H1 (cell line): ENCODE data around the gene DPYD. TPM values are rescaled to one million over a fixed set of nuclear protein-coding genes. Genes with fewer than 3 reads are reported as not detected.

Source experiments
- CTCF ChIA-PET: fragments of 300-600 bp; sonication (Branson Sonifier 250); formaldehyde crosslinking; loops from one replicate; lab custom pipeline; 2021; ENCODE audit not compliant: partially characterized antibody; lab: Charles Lee
- POLR2A ChIA-PET: fragments of 300-600 bp; sonication (Branson Sonifier 250); formaldehyde crosslinking; loops from one replicate; lab custom pipeline; 2021; ENCODE audit warnings: inconsistent platforms; ENCODE audit not compliant: partially characterized antibody; lab: Charles Lee
- DNase-seq, 2 experiments: peaks; one replicate each; pipeline versions ENCODE4 v3.0.0 to v3.0.0-alpha.2; 2010 to 2022; ENCODE audit warnings: low spot score in 2 of 2, low read depth in 1 of 2, mixed read lengths in 1 of 2
- FAIRE-seq: peaks from 2 replicates; lab custom pipeline; 2011; peaks lifted over from hg19 to GRCh38; lab: Jason Lieb, UNC
- H2AFZ ChIP-seq: 2 replicates; pipeline ENCODE4 v1.8.1; 2012; ENCODE audit warnings: low read length, inconsistent platforms
- H2AK5ac ChIP-seq: 2 replicates; pipeline ENCODE4 v1.6.1; 2013; ENCODE audit warnings: low read depth, low read length
- H2BK120ac ChIP-seq: replicated peaks from 2 replicates; pipeline ENCODE3; 2013; ENCODE audit warnings: low read depth, low read length, inconsistent platforms
- H2BK12ac ChIP-seq: 2 replicates; pipeline ENCODE4 v1.6.1; 2013; ENCODE audit warnings: low read depth, low read length
- H2BK15ac ChIP-seq: 2 replicates; pipeline ENCODE4 v1.6.1; 2013; ENCODE audit warnings: low read length
- H2BK20ac ChIP-seq: 2 replicates; pipeline ENCODE4 v1.6.1; 2013; ENCODE audit warnings: low read length
- H2BK5ac ChIP-seq: 2 replicates; pipeline ENCODE4 v1.6.1; 2013; ENCODE audit warnings: low read depth, low read length
- H3K14ac ChIP-seq: 2 replicates; pipeline ENCODE4 v1.6.1; 2013; ENCODE audit warnings: inconsistent platforms; ENCODE audit not compliant: insufficient read length
- H3K18ac ChIP-seq: 2 replicates; pipeline ENCODE4 v1.6.1; 2013; ENCODE audit warnings: low read length; ENCODE audit errors: extremely low read depth
- H3K23ac ChIP-seq: 2 replicates; pipeline ENCODE4 v1.6.1; 2013; ENCODE audit warnings: inconsistent platforms; ENCODE audit not compliant: insufficient read length
- H3K23me2 ChIP-seq: 2 replicates; pipeline ENCODE4 v1.6.1; 2013; ENCODE audit warnings: low read depth, low read length
- H3K27ac ChIP-seq: 2 replicates; pipeline ENCODE4 v1.6.1; 2011; ENCODE audit warnings: low read depth, low read length, inconsistent platforms
- H3K27me3 ChIP-seq, 4 experiments: replicated peaks in 1 of 4; 1 replicate in 1 of 4; 2 replicates in 3 of 4; pipeline versions ENCODE4 v1.6.1 to v1.8.1; 2011 to 2013; ENCODE audit warnings: low read length in 3 of 4, mild to moderate bottlenecking in 3 of 4, inconsistent platforms in 2 of 4, mixed read lengths in 2 of 4, moderate library complexity in 1 of 4; ENCODE audit not compliant: control insufficient read depth in 3 of 4, insufficient read depth in 3 of 4; ENCODE audit errors: extremely low read depth in 1 of 4
- H3K36me3 ChIP-seq, 4 experiments: 2 replicates each; pipeline versions ENCODE4 v1.6.1 to v1.8.1; 2011 to 2013; ENCODE audit warnings: mild to moderate bottlenecking in 4 of 4, low read length in 3 of 4, moderate library complexity in 2 of 4, control low read depth in 1 of 4, inconsistent platforms in 1 of 4; ENCODE audit not compliant: insufficient read depth in 4 of 4, control insufficient read depth in 2 of 4
- H3K4ac ChIP-seq: replicated peaks from 2 replicates; pipeline ENCODE3; 2013; ENCODE audit warnings: low read length, low read depth, mixed read lengths, inconsistent platforms; ENCODE audit not compliant: insufficient read length
- H3K4me1 ChIP-seq, 4 experiments: replicated peaks in 1 of 4; 1 replicate in 1 of 4; 2 replicates in 3 of 4; pipeline versions ENCODE4 v1.6.1 to v1.8.1; 2011 to 2013; ENCODE audit warnings: low read length in 3 of 4, inconsistent platforms in 2 of 4, mixed read lengths in 1 of 4; ENCODE audit not compliant: insufficient read depth in 4 of 4, control insufficient read depth in 3 of 4
- H3K4me2 ChIP-seq, 2 experiments: 2 replicates each; pipeline versions ENCODE4 v1.6.1 to v1.8.1; 2011 to 2013; ENCODE audit warnings: low read depth in 2 of 2, low read length in 2 of 2, control low read depth in 1 of 2, inconsistent platforms in 1 of 2, mild to moderate bottlenecking in 1 of 2; ENCODE audit not compliant: insufficient read depth in 1 of 2
- H3K4me3 ChIP-seq, 4 experiments: fragments of 200-600, 300-600 bp in 1 of 4; sonication (generic), shearing (Covaris generic), sonication (Bioruptor Twin) in 1 of 4; 2 replicates each; pipeline versions ENCODE4 v1.5.1 to v1.8.1; 2011 to 2016; ENCODE audit warnings: low read length in 4 of 4, low read depth in 3 of 4, control low read depth in 2 of 4, inconsistent platforms in 2 of 4, mild to moderate bottlenecking in 2 of 4, mixed read lengths in 1 of 4, moderate library complexity in 1 of 4; ENCODE audit not compliant: insufficient read depth in 2 of 4; ENCODE audit errors: extremely low read depth in 1 of 4
- H3K56ac ChIP-seq: replicated peaks from 2 replicates; pipeline ENCODE3; 2013; ENCODE audit warnings: low read depth, mild to moderate bottlenecking, mixed read lengths, low read length, inconsistent platforms; ENCODE audit not compliant: insufficient read length
- H3K79me1 ChIP-seq: 2 replicates; pipeline ENCODE4 v1.6.1; 2013; ENCODE audit warnings: low read depth, low read length, control low read depth
- H3K79me2 ChIP-seq, 2 experiments: 2 replicates each; pipeline versions ENCODE4 v1.6.1 to v1.8.1; 2012 to 2013; ENCODE audit warnings: low read length in 2 of 2, mild to moderate bottlenecking in 2 of 2, inconsistent platforms in 1 of 2; ENCODE audit not compliant: insufficient read depth in 2 of 2, control insufficient read depth in 1 of 2
- H3K9ac ChIP-seq, 4 experiments: replicated peaks in 1 of 4; 1 replicate in 1 of 4; 2 replicates in 3 of 4; pipeline versions ENCODE4 v1.6.1 to v1.8.1; 2011 to 2013; ENCODE audit warnings: low read depth in 3 of 4, low read length in 3 of 4, control low read depth in 2 of 4, mild to moderate bottlenecking in 2 of 4, moderate library complexity in 2 of 4, inconsistent platforms in 1 of 4; ENCODE audit errors: extremely low read depth in 1 of 4
- H3K9me3 ChIP-seq, 2 experiments: 2 replicates each; pipeline versions ENCODE4 v1.6.1 to v1.8.1; 2012 to 2013; ENCODE audit warnings: mild to moderate bottlenecking in 2 of 2, moderate library complexity in 2 of 2, control low read depth in 1 of 2, inconsistent platforms in 1 of 2, low read depth in 1 of 2, low read length in 1 of 2, mixed read lengths in 1 of 2; ENCODE audit not compliant: insufficient read depth in 2 of 2
- H4K20me1 ChIP-seq, 2 experiments: replicated peaks in 1 of 2; 2 replicates each; pipeline versions ENCODE3 to v1.8.1; 2011 to 2013; ENCODE audit warnings: inconsistent platforms in 2 of 2, low read length in 2 of 2, mild to moderate bottlenecking in 1 of 2; ENCODE audit not compliant: insufficient read depth in 2 of 2, control insufficient read depth in 1 of 2
- H4K5ac ChIP-seq: 2 replicates; pipeline ENCODE4 v1.6.1; 2013; ENCODE audit warnings: low read length, low read depth, mixed read lengths, inconsistent platforms; ENCODE audit not compliant: insufficient read length
- H4K8ac ChIP-seq: 2 replicates; pipeline ENCODE4 v1.8.0; 2013; ENCODE audit warnings: mild to moderate bottlenecking, moderate library complexity, low read length, inconsistent platforms; ENCODE audit not compliant: insufficient read depth; ENCODE audit errors: extremely low read depth
- H4K91ac ChIP-seq: replicated peaks from 2 replicates; pipeline ENCODE3; 2013; ENCODE audit warnings: low read length, mixed read lengths, inconsistent platforms; ENCODE audit not compliant: insufficient read length
- BACH1 ChIP-seq: IDR thresholded peaks from 2 replicates; pipeline ENCODE4 v1.6.1; 2012; ENCODE audit warnings: low read length, improper control_type of control experiment
- MAFK ChIP-seq: IDR thresholded peaks from 2 replicates; pipeline ENCODE4 v1.6.1; 2012; ENCODE audit warnings: low read depth, mild to moderate bottlenecking, improper control_type of control experiment, low read length
- polyA plus RNA-seq, 7 experiments: library from polyadenylated mRNA; depleted of rRNA in 3 of 7; stranded (reverse) in 5 of 7; unstranded in 2 of 7; fragments of >200 nt in 5 of 7; fragments of 200-250 nt in 2 of 7; gene quantifications; 1 replicate in 5 of 7; 2 replicates in 1 of 7; 4 replicates in 1 of 7; pipeline versions ENCODE4 v1.2.1 to v1.2.3, GENCODE V29; 2011 to 2013; ENCODE audit warnings: missing spikeins in 2 of 7, mixed read lengths in 2 of 7
- total RNA-seq: library from RNA; stranded (reverse); fragmentation: NEBNext Ultra II Directional; extraction: Animal tissue kit (Norgen Biotek cat#: 25700); gene quantifications from 2 replicates; pipeline ENCODE4 v1.2.1, GENCODE V29; 2021
- TF ChIP-seq, protein P1 (sequence below), 3 experiments: IDR thresholded peaks; 1 replicate in 2 of 3; 2 replicates in 1 of 3; pipeline versions ENCODE4 v1.5.1 to v1.6.1; 2011; ENCODE audit warnings: low read length in 3 of 3, mild to moderate bottlenecking in 3 of 3, inconsistent platforms in 2 of 3, low read depth in 1 of 3, moderate library complexity in 1 of 3; ENCODE audit not compliant: insufficient read depth in 1 of 3; ENCODE audit errors: control extremely low read depth in 1 of 3

DPYD gene
- total and polyA plus RNA-seq, 2 of the 8 experiments (the other 6 are each of a cell fraction or from before 2014, with no cell fraction given) = 0.29 to 0.73 TPM

DNA sequence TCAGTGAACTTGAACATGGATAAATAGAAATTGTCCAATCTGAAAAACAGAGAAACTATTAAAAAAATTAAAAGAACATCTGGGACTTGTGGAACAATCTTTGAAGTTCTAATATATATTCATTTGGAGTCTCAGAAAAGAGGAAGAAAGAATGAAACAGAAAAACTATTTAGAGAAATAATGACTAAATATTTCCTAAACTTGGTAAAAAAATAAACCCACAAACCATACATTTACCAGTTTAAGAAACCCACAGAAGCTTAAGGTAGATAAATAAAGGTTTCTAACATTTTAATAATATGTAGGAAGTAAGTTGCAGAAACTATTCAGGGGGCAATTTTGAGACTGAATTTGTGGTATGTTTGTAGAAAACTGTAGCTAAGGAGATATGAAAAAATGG lies 761.5 kb downstream of the DPYD start:
- Histone ChIP-seq H3K79me2 (no peaks in the 10 kb centered on the region), H2BK12ac (no peak overlapping the region), H4K5ac (no peak overlapping the region), H3K18ac (no peak overlapping the region), H2BK20ac (no peak overlapping the region), H2BK120ac (no peak overlapping the region), H3K27me3 (no peaks in the 10 kb centered on the region), H3K23me2 (no peaks in the 10 kb centered on the region), H4K20me1 (no peaks in the 10 kb centered on the region), H3K14ac (no peak overlapping the region), H3K23ac (no peak overlapping the region), H3K4me1 (no peaks in the 10 kb centered on the region), H3K4me3 (no peak overlapping the region), H3K9me3 (no peaks in the 10 kb centered on the region), H2AFZ (no peak overlapping the region), H3K27ac (no peak overlapping the region), H3K36me3 (no peaks in the 10 kb centered on the region), H4K91ac (no peak overlapping the region), H4K8ac (no peak overlapping the region), H2BK5ac (no peak overlapping the region), H2BK15ac (no peak overlapping the region), H3K56ac (no peak overlapping the region), H3K9ac (no peak overlapping the region), H2AK5ac (no peak overlapping the region), H3K79me1 (no peaks in the 10 kb centered on the region), H3K4ac (no peak overlapping the region), H3K4me2 (no peak overlapping the region)
- TF ChIP-seq BACH1 (no peak), MAFK (no peak)
- TF ChIP-seq, protein P1, sequence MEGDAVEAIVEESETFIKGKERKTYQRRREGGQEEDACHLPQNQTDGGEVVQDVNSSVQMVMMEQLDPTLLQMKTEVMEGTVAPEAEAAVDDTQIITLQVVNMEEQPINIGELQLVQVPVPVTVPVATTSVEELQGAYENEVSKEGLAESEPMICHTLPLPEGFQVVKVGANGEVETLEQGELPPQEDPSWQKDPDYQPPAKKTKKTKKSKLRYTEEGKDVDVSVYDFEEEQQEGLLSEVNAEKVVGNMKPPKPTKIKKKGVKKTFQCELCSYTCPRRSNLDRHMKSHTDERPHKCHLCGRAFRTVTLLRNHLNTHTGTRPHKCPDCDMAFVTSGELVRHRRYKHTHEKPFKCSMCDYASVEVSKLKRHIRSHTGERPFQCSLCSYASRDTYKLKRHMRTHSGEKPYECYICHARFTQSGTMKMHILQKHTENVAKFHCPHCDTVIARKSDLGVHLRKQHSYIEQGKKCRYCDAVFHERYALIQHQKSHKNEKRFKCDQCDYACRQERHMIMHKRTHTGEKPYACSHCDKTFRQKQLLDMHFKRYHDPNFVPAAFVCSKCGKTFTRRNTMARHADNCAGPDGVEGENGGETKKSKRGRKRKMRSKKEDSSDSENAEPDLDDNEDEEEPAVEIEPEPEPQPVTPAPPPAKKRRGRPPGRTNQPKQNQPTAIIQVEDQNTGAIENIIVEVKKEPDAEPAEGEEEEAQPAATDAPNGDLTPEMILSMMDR (IDR thresholded peaks at IDR 0.05; ENCODE audit: control extremely low read depth in 1 of 3, insufficient read depth in 1 of 3, low read depth in 1 of 3, low read length in 3 of 3) = no peak
- DNase-seq (no peak), FAIRE-seq (no peak)
- POLR2A ChIA-PET = no interaction called here
- CTCF ChIA-PET = interaction anchor here (1.2 kb wide), 1 partner anchor 24 kb away, joined by 3 read pairs; no protein-coding TSS in a partner anchor
